Measurements from ENCODE around the gene SCUBE2. TPM values are rescaled to one million over a fixed set of nuclear protein-coding genes. Genes with fewer than 3 reads are reported as not detected.
A peak's percentile ranks its signal among the peaks of the same experiment; 100 is the strongest.

Gene SCUBE2
- total RNA-seq, 1 donor from 2014 or later: 1.9 TPM

GRCh38 chr11:9089636-9090035 is 1.8 kb downstream of the SCUBE2 start:
- Mint-ChIP-seq H3K4me3 (ENCODE audit: unreplicated experiment) (no peak overlapping the region), H3K27me3 (ENCODE audit: unreplicated experiment) (peaks cover 4% of the 10 kb centered on the region), H3K9me3 (ENCODE audit: unreplicated experiment) (no peaks in the 10 kb centered on the region), H3K36me3 (ENCODE audit: unreplicated experiment) (no peaks in the 10 kb centered on the region), H3K27ac (ENCODE audit: unreplicated experiment) (no peak overlapping the region), H3K4me1 (ENCODE audit: unreplicated experiment) (peaks cover 5% of the 10 kb centered on the region)
- no peak for DNase-seq (ENCODE audit: extremely low spot score, unreplicated experiment)
- no peak for TF ChIP-seq CTCF (IDR thresholded peaks at IDR 0.05)

DNA sequence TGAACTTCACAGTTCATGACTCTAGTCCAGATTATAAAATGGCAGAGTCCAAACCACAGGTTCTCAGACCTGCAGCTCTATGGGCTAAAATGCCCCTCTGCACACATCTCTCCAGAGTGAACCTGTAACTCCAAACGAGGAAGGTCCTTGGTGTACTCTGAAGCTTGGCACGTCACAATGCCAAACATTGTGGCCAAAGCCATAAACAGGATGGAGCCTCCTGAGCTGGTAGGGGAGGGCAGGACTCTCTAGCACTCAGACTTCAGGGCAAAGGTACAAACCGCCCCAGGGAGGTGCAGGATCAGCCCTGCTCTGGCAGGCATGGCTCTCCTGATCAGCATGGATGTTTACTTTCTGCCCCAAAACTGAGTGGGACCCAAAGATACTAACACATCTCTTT is 2.3 kb downstream of the SCUBE2 start:
- Mint-ChIP-seq H3K27ac (ENCODE audit: unreplicated experiment) (no peak overlapping the region), H3K27me3 (ENCODE audit: unreplicated experiment) (peaks cover 4% of the 10 kb centered on the region), H3K4me1 (ENCODE audit: unreplicated experiment) (peaks cover 5% of the 10 kb centered on the region), H3K9me3 (ENCODE audit: unreplicated experiment) (no peaks in the 10 kb centered on the region), H3K36me3 (ENCODE audit: unreplicated experiment) (no peaks in the 10 kb centered on the region), H3K4me3 (ENCODE audit: unreplicated experiment) (no peak overlapping the region)
- DNase-seq (ENCODE audit: extremely low spot score, unreplicated experiment): peak; percentile 59
- TF ChIP-seq CTCF (IDR thresholded peaks at IDR 0.05): no peak

- Mint-ChIP-seq H3K36me3 (ENCODE audit: unreplicated experiment) (no peaks in the 10 kb centered on the region), H3K9me3 (ENCODE audit: unreplicated experiment) (no peaks in the 10 kb centered on the region), H3K27me3 (ENCODE audit: unreplicated experiment) (no peaks in the 10 kb centered on the region), H3K4me1 (ENCODE audit: unreplicated experiment) (no peaks in the 10 kb centered on the region), H3K4me3 (ENCODE audit: unreplicated experiment) (no peak overlapping the region), H3K27ac (ENCODE audit: unreplicated experiment) (no peak overlapping the region)
- no peak for DNase-seq (ENCODE audit: extremely low spot score, unreplicated experiment)
- no peak for TF ChIP-seq CTCF (IDR thresholded peaks at IDR 0.05)
Measured at GRCh38 chr11:9082575-9082974, 8.8 kb downstream of the SCUBE2 start.

DNA sequence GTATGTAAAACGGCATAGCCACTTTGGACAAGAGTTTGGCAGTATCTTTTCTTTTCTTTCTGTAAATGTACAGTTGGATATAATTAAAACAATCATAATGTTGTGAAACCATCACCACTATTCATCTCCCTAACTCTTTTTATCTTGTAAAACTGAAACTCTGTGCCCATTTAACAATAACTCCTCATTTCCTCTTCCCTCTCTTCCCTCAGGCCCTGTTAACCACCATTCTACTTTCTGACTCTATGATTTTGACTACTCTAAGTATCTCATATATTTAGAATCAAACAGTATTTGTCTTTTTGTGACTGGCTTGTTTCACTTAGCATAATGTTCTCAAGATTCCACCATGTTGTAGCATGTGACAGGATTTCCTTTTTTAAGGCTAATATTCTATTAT is 10.2 kb downstream of the SCUBE2 start:
- Mint-ChIP-seq H3K9me3 (ENCODE audit: unreplicated experiment) (no peaks in the 10 kb centered on the region), H3K4me3 (ENCODE audit: unreplicated experiment) (no peak overlapping the region), H3K27me3 (ENCODE audit: unreplicated experiment) (no peaks in the 10 kb centered on the region), H3K27ac (ENCODE audit: unreplicated experiment) (no peak overlapping the region), H3K4me1 (ENCODE audit: unreplicated experiment) (no peaks in the 10 kb centered on the region), H3K36me3 (ENCODE audit: unreplicated experiment) (no peaks in the 10 kb centered on the region)
- TF ChIP-seq CTCF (IDR thresholded peaks at IDR 0.05): no peak
- no peak for DNase-seq (ENCODE audit: extremely low spot score, unreplicated experiment)

- DNase-seq (ENCODE audit: extremely low spot score, unreplicated experiment): peak; percentile 19
- no peaks in the 10 kb centered on the region for H3K27me3 Mint-ChIP-seq (ENCODE audit: unreplicated experiment)
- H3K27ac Mint-ChIP-seq (ENCODE audit: unreplicated experiment): no peak overlapping the region
- H3K4me1 Mint-ChIP-seq (ENCODE audit: unreplicated experiment): peaks cover 2% of the 10 kb centered on the region
- no peak overlapping the region for H3K4me3 Mint-ChIP-seq (ENCODE audit: unreplicated experiment)
- no peaks in the 10 kb centered on the region for H3K36me3 Mint-ChIP-seq (ENCODE audit: unreplicated experiment)
- H3K9me3 Mint-ChIP-seq (ENCODE audit: unreplicated experiment): no peaks in the 10 kb centered on the region
- no peak for TF ChIP-seq CTCF (IDR thresholded peaks at IDR 0.05)
Measured at GRCh38 chr11:9078113-9079086, 13.0 kb downstream of the SCUBE2 start.

All from osteocyte (in vitro differentiated cells).